ENCODE measurements around the gene EYS.
"Not testable (repeated sequence)": the region's sequence is repeated elsewhere in the genome, so short reads cannot be mapped to it uniquely, and the experiment has no call there.

Gene EYS

GRCh38 chr6:63744810-63745209 is 1962.2 kb downstream of the EYS start:
- in situ Hi-C loops (cut with MboI; ENCODE audit: low pct_unique_long_range_greater_than_20kb, low sequenced_read_pairs, unreplicated experiment), result no loop called here
- DNase-seq (ENCODE audit: low spot score), result no peak
- no peak for TF ChIP-seq CTCF (IDR thresholded peaks at IDR 0.05; ENCODE audit: extremely low read depth, insufficient read depth, missing control alignments)

- no peak for DNase-seq (ENCODE audit: low spot score)
- in situ Hi-C loops (cut with MboI; ENCODE audit: low pct_unique_long_range_greater_than_20kb, low sequenced_read_pairs, unreplicated experiment), result no loop called here
- TF ChIP-seq CTCF (IDR thresholded peaks at IDR 0.05; ENCODE audit: extremely low read depth, insufficient read depth, missing control alignments), result no peak
Observed at GRCh38 chr6:63743691-63744090, 1963.3 kb downstream of the EYS start.

GRCh38 chr6:63742060-63742459 is 1965.0 kb downstream of the EYS start:
- TF ChIP-seq CTCF (IDR thresholded peaks at IDR 0.05; ENCODE audit: extremely low read depth, insufficient read depth, missing control alignments), result no peak
- DNase-seq (ENCODE audit: low spot score), result no peak
- in situ Hi-C loops (cut with MboI; ENCODE audit: low pct_unique_long_range_greater_than_20kb, low sequenced_read_pairs, unreplicated experiment), result no loop called here

- TF ChIP-seq CTCF (IDR thresholded peaks at IDR 0.05; ENCODE audit: extremely low read depth, insufficient read depth, missing control alignments), result no peak
- in situ Hi-C loops (cut with MboI; ENCODE audit: low pct_unique_long_range_greater_than_20kb, low sequenced_read_pairs, unreplicated experiment), result no loop called here
- DNase-seq (ENCODE audit: low spot score), result no peak
Observed at GRCh38 chr6:63740709-63741108, 1966.3 kb downstream of the EYS start.

GRCh38 chr6:63739094-63739687 is 1967.8 kb downstream of the EYS start:
- no peak for DNase-seq (ENCODE audit: low spot score)
- in situ Hi-C loops (cut with MboI; ENCODE audit: low pct_unique_long_range_greater_than_20kb, low sequenced_read_pairs, unreplicated experiment), result no loop called here
- TF ChIP-seq CTCF (IDR thresholded peaks at IDR 0.05; ENCODE audit: extremely low read depth, insufficient read depth, missing control alignments), result no peak

GRCh38 chr6:63738190-63738589 is 1968.8 kb downstream of the EYS start:
- in situ Hi-C loops (cut with MboI; ENCODE audit: low pct_unique_long_range_greater_than_20kb, low sequenced_read_pairs, unreplicated experiment); DNase-seq (ENCODE audit: low spot score): not testable (repeated sequence)

- TF ChIP-seq CTCF (IDR thresholded peaks at IDR 0.05; ENCODE audit: extremely low read depth, insufficient read depth, missing control alignments), result no peak
- in situ Hi-C loops (cut with MboI; ENCODE audit: low pct_unique_long_range_greater_than_20kb, low sequenced_read_pairs, unreplicated experiment), result no loop called here
- DNase-seq (ENCODE audit: low spot score), result no peak
Observed at GRCh38 chr6:63734923-63735322, 1972.1 kb downstream of the EYS start.
